ENCODE results near the gene DCAF7. TPM values are rescaled to one million over a fixed set of nuclear protein-coding genes. Genes with fewer than 3 reads are reported as not detected.

DCAF7 gene
- total RNA-seq, 4 donors from 2014 or later: 25.5 to 33.3 (median 28.2) TPM

DNA sequence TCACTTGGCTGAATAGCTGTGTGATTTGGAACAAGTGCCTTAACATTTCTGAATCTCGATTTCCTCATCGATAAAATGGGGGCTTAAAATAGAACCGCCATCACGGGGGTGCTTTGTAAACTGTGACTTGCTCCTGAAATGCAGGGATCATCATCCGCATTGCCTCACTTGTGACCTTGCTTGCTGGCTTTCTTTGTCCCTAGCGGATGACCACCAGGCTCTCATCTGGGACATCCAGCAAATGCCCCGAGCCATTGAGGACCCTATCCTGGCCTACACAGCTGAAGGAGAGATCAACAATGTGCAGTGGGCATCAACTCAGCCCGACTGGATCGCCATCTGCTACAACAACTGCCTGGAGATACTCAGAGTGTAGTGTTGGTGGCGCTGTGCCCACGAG is 38.5 kb downstream of the DCAF7 start:
- H3K9me3 ChIP-seq: no peaks in the 10 kb centered on the region
- H3K36me3 ChIP-seq: peaks cover 0 to 94% (median 0%) of the 10 kb centered on the region in 3 donors
- no peak overlapping the region for H3K27ac ChIP-seq
- TF ChIP-seq POLR2A (IDR thresholded peaks at IDR 0.05) (no peak), EP300 (IDR thresholded peaks at IDR 0.05) (no peak)
- TF ChIP-seq, protein P1, sequence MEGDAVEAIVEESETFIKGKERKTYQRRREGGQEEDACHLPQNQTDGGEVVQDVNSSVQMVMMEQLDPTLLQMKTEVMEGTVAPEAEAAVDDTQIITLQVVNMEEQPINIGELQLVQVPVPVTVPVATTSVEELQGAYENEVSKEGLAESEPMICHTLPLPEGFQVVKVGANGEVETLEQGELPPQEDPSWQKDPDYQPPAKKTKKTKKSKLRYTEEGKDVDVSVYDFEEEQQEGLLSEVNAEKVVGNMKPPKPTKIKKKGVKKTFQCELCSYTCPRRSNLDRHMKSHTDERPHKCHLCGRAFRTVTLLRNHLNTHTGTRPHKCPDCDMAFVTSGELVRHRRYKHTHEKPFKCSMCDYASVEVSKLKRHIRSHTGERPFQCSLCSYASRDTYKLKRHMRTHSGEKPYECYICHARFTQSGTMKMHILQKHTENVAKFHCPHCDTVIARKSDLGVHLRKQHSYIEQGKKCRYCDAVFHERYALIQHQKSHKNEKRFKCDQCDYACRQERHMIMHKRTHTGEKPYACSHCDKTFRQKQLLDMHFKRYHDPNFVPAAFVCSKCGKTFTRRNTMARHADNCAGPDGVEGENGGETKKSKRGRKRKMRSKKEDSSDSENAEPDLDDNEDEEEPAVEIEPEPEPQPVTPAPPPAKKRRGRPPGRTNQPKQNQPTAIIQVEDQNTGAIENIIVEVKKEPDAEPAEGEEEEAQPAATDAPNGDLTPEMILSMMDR (IDR thresholded peaks at IDR 0.05): no peak
- H3K4me3 ChIP-seq: no peak overlapping the region
- DNase-seq (ENCODE audit: low spot score in 2 of 2): no peak
- WGBS, 2 donors: 85 to 92% methylated on average over 11 of the region's 11 CpGs
- H3K27me3 ChIP-seq: no peaks in the 10 kb centered on the region
- H3K4me1 ChIP-seq: no peaks in the 10 kb centered on the region

DNA sequence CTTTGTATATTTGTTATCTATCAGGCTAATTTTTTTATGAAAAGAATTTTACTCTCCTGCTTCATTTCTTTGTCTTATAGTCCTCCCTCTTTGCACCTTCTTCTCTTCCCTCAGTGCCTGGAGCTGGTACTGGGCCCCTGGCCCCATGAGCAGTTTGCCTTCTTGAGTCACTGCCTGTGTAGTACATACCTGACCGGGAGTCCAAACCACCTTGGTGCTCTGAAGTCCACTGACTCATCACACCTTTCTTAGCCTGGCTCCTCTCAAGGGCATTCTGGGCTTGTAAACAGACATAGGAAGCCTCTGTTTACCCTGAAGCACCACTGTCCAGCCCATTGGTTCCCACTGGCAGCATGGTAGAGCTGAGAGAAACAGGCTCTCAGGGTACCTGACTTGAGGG is 39.4 kb downstream of the DCAF7 start:
- Histone ChIP-seq H3K27me3 (no peaks in the 10 kb centered on the region), H3K4me3 (no peak overlapping the region), H3K9me3 (no peaks in the 10 kb centered on the region), H3K27ac (no peak overlapping the region), H3K4me1 (no peaks in the 10 kb centered on the region), H3K36me3 (peaks cover 0 to 94% (median 0%) of the 10 kb centered on the region in 3 donors)
- 96 to 100% methylated on average over 1 of the region's 1 CpG for WGBS, 2 donors
- TF ChIP-seq, protein P1 (IDR thresholded peaks at IDR 0.05): no peak
- TF ChIP-seq EP300 (IDR thresholded peaks at IDR 0.05) (no peak), POLR2A (IDR thresholded peaks at IDR 0.05) (no peak)
- no peak for DNase-seq (ENCODE audit: low spot score in 2 of 2)

GRCh38 chr17:63592797-63593196 is 42.5 kb downstream of the DCAF7 start:
- no peaks in the 10 kb centered on the region for H3K9me3 ChIP-seq
- 82 to 86% methylated on average over 3 of the region's 3 CpGs for WGBS, 2 donors
- TF ChIP-seq POLR2A (IDR thresholded peaks at IDR 0.05) (no peak), EP300 (IDR thresholded peaks at IDR 0.05) (no peak)
- TF ChIP-seq, protein P1 (IDR thresholded peaks at IDR 0.05): no peak
- peaks cover 0 to 68% (median 0%) of the 10 kb centered on the region in 3 donors for H3K36me3 ChIP-seq
- H3K27me3 ChIP-seq: no peaks in the 10 kb centered on the region
- DNase-seq (ENCODE audit: low spot score in 2 of 2): no peak
- no peaks in the 10 kb centered on the region for H3K4me1 ChIP-seq
- H3K27ac ChIP-seq: no peak overlapping the region
- H3K4me3 ChIP-seq: no peak overlapping the region

DNA sequence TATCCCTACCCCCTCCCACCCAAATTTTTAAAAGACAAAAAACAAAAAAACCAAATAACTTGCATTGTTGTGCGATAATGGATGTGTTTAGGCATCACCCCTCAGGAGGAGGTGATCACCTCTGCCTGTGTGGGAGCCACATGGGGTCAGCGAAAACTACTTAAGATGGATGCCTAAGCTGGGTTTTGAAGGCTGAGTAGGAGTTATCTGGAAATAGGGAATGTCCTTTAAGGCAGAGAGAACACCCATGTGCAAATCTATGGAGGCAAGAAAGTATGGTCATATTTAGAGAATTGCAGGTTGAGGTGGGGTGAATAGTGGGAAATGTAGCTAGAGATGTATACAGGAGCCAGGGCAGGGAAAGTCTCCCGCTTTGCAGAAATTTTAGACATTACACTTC is 44.9 kb downstream of the DCAF7 start:
- 95 to 97% methylated on average over 3 of the region's 3 CpGs for WGBS, 2 donors
- H3K27ac ChIP-seq: no peak overlapping the region
- H3K4me1 ChIP-seq: peaks cover 0 to 5% (median 2%) of the 10 kb centered on the region in 4 donors
- no peak overlapping the region for H3K4me3 ChIP-seq
- TF ChIP-seq EP300 (IDR thresholded peaks at IDR 0.05): no peak
- no peak for TF ChIP-seq POLR2A (IDR thresholded peaks at IDR 0.05)
- TF ChIP-seq, protein P1 (IDR thresholded peaks at IDR 0.05): no peak
- no peak for DNase-seq (ENCODE audit: low spot score in 2 of 2)
- H3K36me3 ChIP-seq: peaks cover 0 to 45% (median 0%) of the 10 kb centered on the region in 3 donors
- H3K9me3 ChIP-seq: no peaks in the 10 kb centered on the region
- H3K27me3 ChIP-seq: no peaks in the 10 kb centered on the region

GRCh38 chr17:63596856-63597586 is 46.7 kb downstream of the DCAF7 start:
- no peak for TF ChIP-seq EP300 (IDR thresholded peaks at IDR 0.05)
- TF ChIP-seq, protein P1 (IDR thresholded peaks at IDR 0.05): no peak
- no peak for TF ChIP-seq POLR2A (IDR thresholded peaks at IDR 0.05)
- Histone ChIP-seq H3K4me3 (no peak overlapping the region), H3K36me3 (peaks cover 0 to 27% (median 0%) of the 10 kb centered on the region in 3 donors), H3K27me3 (no peaks in the 10 kb centered on the region), H3K4me1 (peaks cover 0 to 15% (median 12%) of the 10 kb centered on the region in 4 donors), H3K27ac (no peak overlapping the region), H3K9me3 (no peaks in the 10 kb centered on the region)
- DNase-seq (ENCODE audit: low spot score in 2 of 2): no peak
- 64 to 73% methylated on average over 6 of the region's 6 CpGs for WGBS, 2 donors
